Type B pancreatic cell (in vitro differentiated cells): ENCODE measurements around the gene ESRRA. TPM values are rescaled to one million over a fixed set of nuclear protein-coding genes. Genes with fewer than 3 reads are reported as not detected.
"Not testable (repeated sequence)": the region's sequence is repeated elsewhere in the genome, so short reads cannot be mapped to it uniquely, and the experiment has no call there.

Experiments used
- DNase-seq: peaks from one replicate; pipeline ENCODE4 v3.0.0; 2021; ENCODE audit warnings: mixed read lengths; ENCODE audit not compliant: unreplicated experiment; ENCODE audit errors: extremely low spot score
- H3K27ac Mint-ChIP-seq: 2 replicates; pipeline ENCODE4 v1.8.0; 2021; ENCODE audit warnings: mild to moderate bottlenecking, mixed read lengths
- H3K27me3 Mint-ChIP-seq: 2 replicates; pipeline ENCODE4 v1.8.0; 2021; ENCODE audit warnings: mixed read lengths
- H3K36me3 Mint-ChIP-seq: 2 replicates; pipeline ENCODE4 v1.8.0; 2021; ENCODE audit warnings: mixed read lengths
- H3K4me1 Mint-ChIP-seq: one replicate; pipeline ENCODE4 v1.8.0; 2021; ENCODE audit warnings: mixed read lengths; ENCODE audit not compliant: unreplicated experiment
- H3K4me3 Mint-ChIP-seq: 2 replicates; pipeline ENCODE4 v1.8.0; 2021; ENCODE audit warnings: mild to moderate bottlenecking, mixed read lengths
- H3K9me3 Mint-ChIP-seq: 2 replicates; pipeline ENCODE4 v1.8.0; 2021; ENCODE audit warnings: mixed read lengths
- total RNA-seq: library from RNA; stranded (reverse); gene quantifications from 2 replicates; pipeline ENCODE4 v1.2.1, GENCODE V29; 2021; ENCODE audit warnings: low replicate concordance
- TF ChIP-seq, protein P1 (sequence below): fragments of 200-600 bp; sonication (generic); conservative IDR thresholded peaks from 2 replicates; pipeline ENCODE4 v1.5.0; 2021; ENCODE audit warnings: antibody characterized with exemption, mild to moderate bottlenecking

The ESRRA gene
- total RNA-seq, 1 donor from 2014 or later = 41.7 TPM

DNA sequence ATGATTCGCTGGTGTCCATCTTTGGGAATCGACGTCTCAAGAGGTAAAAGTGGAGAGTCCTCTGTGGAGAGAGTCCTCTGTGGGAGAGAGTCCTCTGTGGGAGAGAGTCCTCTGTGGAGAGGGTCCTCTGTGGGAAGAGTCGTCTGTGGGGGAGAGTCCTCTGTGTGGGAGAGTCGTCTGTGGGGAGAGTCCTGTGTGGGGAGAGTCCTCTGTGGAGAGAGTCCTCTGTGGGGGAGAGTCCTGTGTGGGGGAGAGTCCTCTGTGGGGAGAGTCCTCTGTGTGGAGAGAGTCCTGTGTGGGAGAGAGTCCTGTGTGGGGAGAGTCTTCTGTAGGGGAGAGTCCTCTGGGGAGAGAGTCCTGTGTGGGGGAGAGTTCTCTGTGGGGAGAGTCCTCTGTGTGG is 15.7 kb downstream of the ESRRA start:
- peaks cover 8% of the 10 kb centered on the region for H3K36me3 Mint-ChIP-seq
- H3K4me1 Mint-ChIP-seq = peaks cover 21% of the 10 kb centered on the region
- H3K27me3 Mint-ChIP-seq = no peaks in the 10 kb centered on the region
- no peak for DNase-seq
- no peaks in the 10 kb centered on the region for H3K9me3 Mint-ChIP-seq
- TF ChIP-seq, protein P1, sequence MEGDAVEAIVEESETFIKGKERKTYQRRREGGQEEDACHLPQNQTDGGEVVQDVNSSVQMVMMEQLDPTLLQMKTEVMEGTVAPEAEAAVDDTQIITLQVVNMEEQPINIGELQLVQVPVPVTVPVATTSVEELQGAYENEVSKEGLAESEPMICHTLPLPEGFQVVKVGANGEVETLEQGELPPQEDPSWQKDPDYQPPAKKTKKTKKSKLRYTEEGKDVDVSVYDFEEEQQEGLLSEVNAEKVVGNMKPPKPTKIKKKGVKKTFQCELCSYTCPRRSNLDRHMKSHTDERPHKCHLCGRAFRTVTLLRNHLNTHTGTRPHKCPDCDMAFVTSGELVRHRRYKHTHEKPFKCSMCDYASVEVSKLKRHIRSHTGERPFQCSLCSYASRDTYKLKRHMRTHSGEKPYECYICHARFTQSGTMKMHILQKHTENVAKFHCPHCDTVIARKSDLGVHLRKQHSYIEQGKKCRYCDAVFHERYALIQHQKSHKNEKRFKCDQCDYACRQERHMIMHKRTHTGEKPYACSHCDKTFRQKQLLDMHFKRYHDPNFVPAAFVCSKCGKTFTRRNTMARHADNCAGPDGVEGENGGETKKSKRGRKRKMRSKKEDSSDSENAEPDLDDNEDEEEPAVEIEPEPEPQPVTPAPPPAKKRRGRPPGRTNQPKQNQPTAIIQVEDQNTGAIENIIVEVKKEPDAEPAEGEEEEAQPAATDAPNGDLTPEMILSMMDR = no peak
- peak overlapping the region; percentile 75 for H3K4me3 Mint-ChIP-seq
- H3K27ac Mint-ChIP-seq = peak overlapping the region; percentile 100

GRCh38 chr11:64321533-64321932 is 16.2 kb downstream of the ESRRA start:
- no peak for DNase-seq
- TF ChIP-seq, protein P1 = no peak
- Mint-ChIP-seq H3K27me3 (no peaks in the 10 kb centered on the region), H3K36me3 (peaks cover 8% of the 10 kb centered on the region), H3K27ac (peak overlapping the region; percentile 100), H3K4me1 (peaks cover 19% of the 10 kb centered on the region), H3K4me3 (peak overlapping the region; percentile 75), H3K9me3 (no peaks in the 10 kb centered on the region)

DNA sequence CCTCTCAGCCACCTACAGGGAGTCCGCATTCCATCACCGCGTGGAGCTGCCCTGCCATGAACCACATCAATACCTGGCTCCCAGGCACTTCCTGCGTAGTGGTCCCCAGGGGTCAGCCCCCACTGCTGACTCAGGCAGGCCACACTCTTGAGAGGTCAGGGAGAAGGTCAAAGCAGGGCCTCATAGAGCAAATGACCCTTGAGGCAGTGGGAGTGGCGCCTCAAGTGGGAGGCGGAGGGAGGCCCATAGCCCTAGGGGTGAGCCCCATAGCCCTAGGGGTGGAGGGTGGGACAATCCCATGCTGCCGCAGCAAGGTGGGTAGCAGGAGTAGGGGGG is 17.6 kb downstream of the ESRRA start:
- H3K36me3 Mint-ChIP-seq = peaks cover 8% of the 10 kb centered on the region

GRCh38 chr11:64323373-64323772 is 18.0 kb downstream of the ESRRA start:
- H3K4me1 Mint-ChIP-seq = peaks cover 15% of the 10 kb centered on the region
- H3K27me3 Mint-ChIP-seq = no peaks in the 10 kb centered on the region
- peak overlapping the region; percentile 41 for H3K27ac Mint-ChIP-seq
- no peak overlapping the region for H3K4me3 Mint-ChIP-seq
- DNase-seq = no peak
- H3K9me3 Mint-ChIP-seq = no peaks in the 10 kb centered on the region
- TF ChIP-seq, protein P1 = no peak
- peaks cover 8% of the 10 kb centered on the region for H3K36me3 Mint-ChIP-seq

More for the DNA sequence above, 17.6 kb downstream of the ESRRA start:
- TF ChIP-seq, protein P1 = no peak
- H3K9me3 Mint-ChIP-seq = no peaks in the 10 kb centered on the region
- DNase-seq = no peak
- no peaks in the 10 kb centered on the region for H3K27me3 Mint-ChIP-seq
- peaks cover 15% of the 10 kb centered on the region for H3K4me1 Mint-ChIP-seq
- H3K4me3 Mint-ChIP-seq = no peak overlapping the region
- H3K27ac Mint-ChIP-seq = no peak overlapping the region

DNA sequence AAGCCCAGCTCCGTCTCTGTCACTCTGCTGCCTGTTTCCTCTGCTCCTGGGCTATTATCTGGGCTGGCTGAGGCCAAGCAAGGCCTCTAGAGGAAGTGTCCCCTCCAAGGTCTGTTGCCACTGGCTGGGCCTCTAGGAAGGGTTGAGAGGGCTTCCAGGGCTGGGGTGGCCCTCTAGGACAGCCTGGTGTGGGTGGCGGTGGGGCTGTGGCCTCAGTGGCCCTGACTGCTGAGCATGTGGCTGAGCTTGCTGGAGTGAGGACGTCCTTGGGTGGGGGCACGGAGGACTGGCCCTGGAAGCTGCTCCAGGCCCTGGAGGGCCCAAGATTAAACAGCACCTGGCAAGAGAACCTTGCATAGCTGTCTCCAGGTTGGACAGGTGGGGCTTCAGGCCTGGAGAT is 18.7 kb downstream of the ESRRA start:
- not testable (repeated sequence) for H3K27me3 Mint-ChIP-seq, DNase-seq, H3K4me3 Mint-ChIP-seq, H3K9me3 Mint-ChIP-seq, H3K36me3 Mint-ChIP-seq
- Mint-ChIP-seq H3K27ac (peak overlapping the region; percentile 41), H3K4me1 (peaks cover 13% of the 10 kb centered on the region)

GRCh38 chr11:64324692-64325469 is 19.6 kb downstream of the ESRRA start:
- Mint-ChIP-seq H3K36me3 (peaks cover 8% of the 10 kb centered on the region), H3K27ac (peak overlapping the region; percentile 46), H3K27me3 (no peaks in the 10 kb centered on the region), H3K4me1 (peaks cover 9% of the 10 kb centered on the region), H3K9me3 (no peaks in the 10 kb centered on the region), H3K4me3 (no peak overlapping the region)
- TF ChIP-seq, protein P1 = no peak
- no peak for DNase-seq
